Measurements from ENCODE around the gene REM2. TPM values are rescaled to one million over a fixed set of nuclear protein-coding genes. Genes with fewer than 3 reads are reported as not detected.

Gene REM2
- total RNA-seq, 2 experiments from 2014 or later, result 9.2 to 9.4 TPM

DNA sequence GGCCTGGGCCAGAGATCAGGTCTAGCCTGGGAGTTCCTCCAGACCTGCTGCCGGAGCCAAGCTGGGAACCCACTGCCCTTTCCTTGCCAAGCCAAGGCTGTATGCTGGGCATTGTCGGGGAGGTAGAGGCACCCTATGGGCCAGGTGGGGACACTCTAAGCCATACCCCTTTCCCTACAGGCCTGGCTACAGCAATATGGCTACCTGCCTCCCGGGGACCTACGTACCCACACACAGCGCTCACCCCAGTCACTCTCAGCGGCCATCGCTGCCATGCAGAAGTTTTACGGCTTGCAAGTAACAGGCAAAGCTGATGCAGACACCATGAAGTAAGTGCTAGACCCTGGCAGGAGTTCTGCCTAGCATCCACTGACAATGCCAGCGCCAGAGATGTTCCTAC lies 41.7 kb upstream of the REM2 start:
- Mint-ChIP-seq H3K27me3 (peaks cover 35% of the 10 kb centered on the region), H3K9me3 (no peaks in the 10 kb centered on the region), H3K4me1 (ENCODE audit: low read depth) (peaks cover 8% of the 10 kb centered on the region), H3K4me3 (no peak overlapping the region), H3K27ac (no peak overlapping the region), H3K36me3 (ENCODE audit: low read depth) (no peaks in the 10 kb centered on the region)
- ATAC-seq (ENCODE audit: poor library complexity) (no peak), DNase-seq (no peak)
- POLR2A ChIA-PET, result no interaction called here
- H3K27ac ChIP-seq (ENCODE audit: low read depth in 1 of 2, low read length in 2 of 2), result no peak overlapping the region
- H3K36me3 ChIP-seq (ENCODE audit: insufficient read depth, low read length), result no peaks in the 10 kb centered on the region
- CTCF ChIA-PET, result interaction anchor here (1.3 kb wide), 1 partner anchor 12 kb away, joined by 4 read pairs; no protein-coding TSS in a partner anchor
- peaks cover 0 to 11% of the 10 kb centered on the region in 2 experiments for H3K9me3 ChIP-seq (ENCODE audit: control insufficient read depth in 1 of 2, insufficient read depth in 1 of 2, low read length in 2 of 2)
- no peak for TF ChIP-seq CTCF (IDR thresholded peaks at IDR 0.05)
- H3K4me3 ChIP-seq (ENCODE audit: low read length), result no peak overlapping the region
- intact Hi-C loops (cut with DNase I, micrococcal nuclease), result no loop called here
- peaks cover 19% of the 10 kb centered on the region for H3K4me1 ChIP-seq (ENCODE audit: insufficient read depth, low read length)
- peaks cover 24 to 26% of the 10 kb centered on the region in 2 experiments for H3K27me3 ChIP-seq (ENCODE audit: control insufficient read depth in 1 of 2, insufficient read depth in 2 of 2, low read length in 2 of 2)

- Mint-ChIP-seq H3K9me3 (no peaks in the 10 kb centered on the region), H3K27me3 (peaks cover 40% of the 10 kb centered on the region), H3K4me1 (ENCODE audit: low read depth) (peaks cover 5% of the 10 kb centered on the region), H3K4me3 (no peak overlapping the region), H3K27ac (no peak overlapping the region), H3K36me3 (ENCODE audit: low read depth) (no peaks in the 10 kb centered on the region)
- H3K27me3 ChIP-seq (ENCODE audit: control insufficient read depth in 1 of 2, insufficient read depth in 2 of 2, low read length in 2 of 2), result peaks cover 24 to 26% of the 10 kb centered on the region in 2 experiments
- H3K27ac ChIP-seq (ENCODE audit: low read depth in 1 of 2, low read length in 2 of 2), result no peak overlapping the region
- peaks cover 0 to 7% of the 10 kb centered on the region in 2 experiments for H3K9me3 ChIP-seq (ENCODE audit: control insufficient read depth in 1 of 2, insufficient read depth in 1 of 2, low read length in 2 of 2)
- intact Hi-C loops (cut with DNase I, micrococcal nuclease), result no loop called here
- POLR2A ChIA-PET, result no interaction called here
- H3K4me3 ChIP-seq (ENCODE audit: low read length), result no peak overlapping the region
- ATAC-seq (ENCODE audit: poor library complexity), result no peak
- no peaks in the 10 kb centered on the region for H3K36me3 ChIP-seq (ENCODE audit: insufficient read depth, low read length)
- CTCF ChIA-PET, result interaction anchor here (1.3 kb wide), 1 partner anchor 12 kb away, joined by 4 read pairs; no protein-coding TSS in a partner anchor
- DNase-seq, result no peak
- peaks cover 14% of the 10 kb centered on the region for H3K4me1 ChIP-seq (ENCODE audit: insufficient read depth, low read length)
- TF ChIP-seq CTCF (IDR thresholded peaks at IDR 0.05), result no peak
These were observed 41.3 kb upstream of the REM2 start for GRCh38 chr14:22841769-22842168.

GRCh38 chr14:22842211-22843122 lies 40.6 kb upstream of the REM2 start:
- POLR2A ChIA-PET, result no interaction called here
- Histone ChIP-seq H3K27me3 (ENCODE audit: control insufficient read depth in 1 of 2, insufficient read depth in 2 of 2, low read length in 2 of 2) (peaks cover 19 to 26% of the 10 kb centered on the region in 2 experiments), H3K4me3 (ENCODE audit: low read length) (no peak overlapping the region), H3K36me3 (ENCODE audit: insufficient read depth, low read length) (no peaks in the 10 kb centered on the region), H3K27ac (ENCODE audit: low read depth in 1 of 2, low read length in 2 of 2) (no peak overlapping the region), H3K4me1 (ENCODE audit: insufficient read depth, low read length) (peaks cover 7% of the 10 kb centered on the region), H3K9me3 (ENCODE audit: control insufficient read depth in 1 of 2, insufficient read depth in 1 of 2, low read length in 2 of 2) (peaks cover 0 to 3% of the 10 kb centered on the region in 2 experiments)
- intact Hi-C loops (cut with DNase I, micrococcal nuclease), result no loop called here
- H3K4me3 Mint-ChIP-seq, result no peak overlapping the region
- no peaks in the 10 kb centered on the region for H3K36me3 Mint-ChIP-seq (ENCODE audit: low read depth)
- TF ChIP-seq CTCF (IDR thresholded peaks at IDR 0.05), result no peak
- no peak overlapping the region for H3K27ac Mint-ChIP-seq
- ATAC-seq (ENCODE audit: poor library complexity) (no peak), DNase-seq (no peak)
- CTCF ChIA-PET, result no interaction called here
- peaks cover 40% of the 10 kb centered on the region for H3K27me3 Mint-ChIP-seq
- no peaks in the 10 kb centered on the region for H3K9me3 Mint-ChIP-seq
- H3K4me1 Mint-ChIP-seq (ENCODE audit: low read depth), result no peaks in the 10 kb centered on the region
